Activated CD4-positive, alpha-beta memory T cell treated with anti-CD3 and anti-CD28 coated beads, Interleukin-2, amount 10 ng/mL, durations not matched to agents 7 days and 5 days (primary cell): ENCODE measurements around the gene NCCRP1. TPM values are rescaled to one million over a fixed set of nuclear protein-coding genes. Genes with fewer than 3 reads are reported as not detected.

ENCODE experiments used
- CTCF ChIA-PET: fragments of 350-600 bp; sonication (Branson Sonifier 250); formaldehyde crosslinking; loops from one replicate; lab custom pipeline; 2021; ENCODE audit warnings: antibody characterized with exemption, inconsistent platforms; lab: Charles Lee
- POLR2A ChIA-PET: fragments of 350-600 bp; sonication (Branson Sonifier 250); formaldehyde crosslinking; loops from one replicate; lab custom pipeline; 2021; ENCODE audit warnings: antibody characterized with exemption; lab: Charles Lee
- DNase-seq: peaks from one replicate; pipeline ENCODE4 v3.0.0-alpha.2; 2020
- H3K27ac Mint-ChIP-seq: one replicate; pipeline ENCODE4 v1.8.0; 2021; ENCODE audit warnings: mild to moderate bottlenecking, mixed read lengths
- H3K27me3 Mint-ChIP-seq: one replicate; pipeline ENCODE4 v1.8.0; 2021; ENCODE audit warnings: mixed read lengths
- H3K36me3 Mint-ChIP-seq: one replicate; pipeline ENCODE4 v1.8.0; 2021; ENCODE audit warnings: low read depth, mixed read lengths
- H3K4me1 Mint-ChIP-seq: one replicate; pipeline ENCODE4 v1.8.0; 2021; ENCODE audit warnings: mixed read lengths
- H3K4me3 Mint-ChIP-seq: one replicate; pipeline ENCODE4 v1.8.0; 2021; ENCODE audit warnings: mild to moderate bottlenecking, mixed read lengths
- H3K9me3 Mint-ChIP-seq: one replicate; pipeline ENCODE4 v1.8.0; 2021; ENCODE audit warnings: mixed read lengths
- total RNA-seq, 2 experiments: library from RNA; stranded (reverse); gene quantifications; one replicate each; pipeline ENCODE4 v1.2.3, GENCODE V29; 2021

The NCCRP1 gene
- total RNA-seq, result not detected

DNA sequence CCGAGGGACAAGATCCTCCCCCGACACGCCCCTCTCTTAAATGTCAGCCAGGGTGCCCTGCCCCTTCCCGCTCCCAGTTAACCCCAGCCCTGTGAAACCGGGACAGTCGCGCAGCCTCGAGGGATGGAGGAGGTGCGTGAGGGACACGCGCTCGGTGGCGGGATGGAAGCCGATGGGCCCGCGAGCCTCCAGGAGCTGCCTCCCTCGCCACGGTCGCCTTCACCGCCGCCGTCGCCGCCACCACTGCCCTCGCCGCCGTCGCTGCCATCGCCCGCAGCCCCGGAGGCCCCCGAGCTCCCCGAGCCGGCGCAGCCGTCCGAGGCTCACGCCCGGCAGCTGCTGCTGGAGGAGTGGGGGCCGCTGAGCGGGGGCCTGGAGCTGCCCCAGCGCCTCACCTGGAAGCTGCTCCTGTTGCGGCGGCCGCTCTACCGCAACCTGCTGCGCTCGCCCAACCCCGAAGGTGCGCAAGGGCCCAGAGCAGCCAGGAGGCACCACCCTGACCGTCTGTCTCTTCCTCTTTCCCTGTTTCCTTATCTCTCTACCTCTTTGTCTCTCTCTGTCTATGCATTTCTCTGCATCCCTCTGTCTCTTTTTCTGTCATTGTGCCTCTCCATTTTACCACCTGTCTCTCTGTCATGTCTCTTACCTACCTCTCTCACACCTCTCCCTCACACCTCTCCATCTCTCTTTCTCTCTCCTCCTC is at the start of gene NCCRP1:
Gene NCCRP1, plus strand, starts transcription at position 105 of the 703 bp plus-strand sequence. Its CDS starts 19 bp downstream, at position 124.
- ChIA-PET POLR2A (no interaction called here), CTCF (no interaction called here)
- H3K9me3 Mint-ChIP-seq, result no peaks in the 10 kb centered on the region
- no peak for DNase-seq
- H3K4me1 Mint-ChIP-seq, result peaks cover 8% of the 10 kb centered on the region
- H3K27me3 Mint-ChIP-seq, result peaks cover 62% of the 10 kb centered on the region
- H3K36me3 Mint-ChIP-seq, result no peaks in the 10 kb centered on the region
- no peak within 1 kb of the TSS for H3K4me3 Mint-ChIP-seq
- no peak within 1 kb of the TSS for H3K27ac Mint-ChIP-seq

DNA sequence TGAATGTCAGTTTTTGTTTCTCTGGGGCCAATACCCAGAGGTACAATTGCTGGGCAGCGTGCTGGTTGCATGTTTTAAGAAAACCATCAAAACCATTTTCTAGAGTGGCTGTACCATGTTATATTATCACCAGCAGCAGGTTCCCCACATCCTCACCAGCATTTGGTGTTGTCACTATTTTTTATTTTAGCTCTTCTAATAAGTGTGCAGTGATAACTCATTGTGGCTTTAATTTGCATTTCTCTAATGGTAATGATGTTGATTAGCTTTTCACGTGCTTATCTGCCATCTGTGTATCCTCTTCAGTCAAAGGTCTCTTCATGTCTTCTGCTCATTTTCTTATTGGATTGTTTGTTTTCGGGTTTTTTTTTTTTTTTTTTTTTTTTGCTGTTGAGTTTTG is 49.3 kb upstream of the NCCRP1 start:
- ChIA-PET POLR2A (no interaction called here), CTCF (interaction anchor here (0.6 kb wide), 1 partner anchor 750 kb away, joined by 6 read pairs; no protein-coding TSS in a partner anchor)
- Mint-ChIP-seq H3K9me3 (no peaks in the 10 kb centered on the region), H3K4me1 (peaks cover 3% of the 10 kb centered on the region), H3K4me3 (no peak overlapping the region), H3K27me3 (no peaks in the 10 kb centered on the region), H3K27ac (no peak overlapping the region), H3K36me3 (peaks cover 5% of the 10 kb centered on the region)
- DNase-seq, result no peak

- peaks cover 4% of the 10 kb centered on the region for H3K4me1 Mint-ChIP-seq
- ChIA-PET CTCF (no interaction called here), POLR2A (no interaction called here)
- no peak for DNase-seq
- no peaks in the 10 kb centered on the region for H3K27me3 Mint-ChIP-seq
- H3K36me3 Mint-ChIP-seq, result peaks cover 5% of the 10 kb centered on the region
- no peak overlapping the region for H3K27ac Mint-ChIP-seq
- no peak overlapping the region for H3K4me3 Mint-ChIP-seq
- no peaks in the 10 kb centered on the region for H3K9me3 Mint-ChIP-seq
These were observed 47.7 kb upstream of the NCCRP1 start for GRCh38 chr19:39148939-39149529.

DNA sequence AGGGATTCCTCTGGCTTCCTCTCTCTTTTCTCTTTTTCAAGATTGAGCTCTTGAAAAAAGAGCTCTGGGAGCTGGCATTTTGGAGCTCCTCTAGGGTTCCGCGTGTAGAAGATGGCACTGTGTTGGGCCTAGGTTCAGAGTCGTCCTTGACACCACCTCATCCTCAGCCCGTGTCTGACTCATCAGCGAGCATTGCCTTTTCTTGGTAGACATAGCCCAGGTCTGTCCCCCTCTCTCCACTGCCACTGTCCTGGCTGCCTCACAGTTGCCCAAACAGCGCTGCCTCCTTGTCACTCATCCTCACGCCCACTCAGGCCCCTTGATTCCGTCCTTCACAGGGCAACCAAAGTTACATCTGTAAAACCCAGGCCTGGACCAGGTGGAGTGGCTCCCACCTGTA is 46.5 kb upstream of the NCCRP1 start:
- peaks cover 7% of the 10 kb centered on the region for H3K4me1 Mint-ChIP-seq
- ChIA-PET CTCF (interaction anchor here (0.7 kb wide), 1 partner anchor 36 kb away, joined by 3 read pairs; no protein-coding TSS in a partner anchor), POLR2A (no interaction called here)
- no peak overlapping the region for H3K27ac Mint-ChIP-seq
- DNase-seq, result no peak
- H3K36me3 Mint-ChIP-seq, result peaks cover 5% of the 10 kb centered on the region
- no peaks in the 10 kb centered on the region for H3K27me3 Mint-ChIP-seq
- no peak overlapping the region for H3K4me3 Mint-ChIP-seq
- H3K9me3 Mint-ChIP-seq, result no peaks in the 10 kb centered on the region

DNA sequence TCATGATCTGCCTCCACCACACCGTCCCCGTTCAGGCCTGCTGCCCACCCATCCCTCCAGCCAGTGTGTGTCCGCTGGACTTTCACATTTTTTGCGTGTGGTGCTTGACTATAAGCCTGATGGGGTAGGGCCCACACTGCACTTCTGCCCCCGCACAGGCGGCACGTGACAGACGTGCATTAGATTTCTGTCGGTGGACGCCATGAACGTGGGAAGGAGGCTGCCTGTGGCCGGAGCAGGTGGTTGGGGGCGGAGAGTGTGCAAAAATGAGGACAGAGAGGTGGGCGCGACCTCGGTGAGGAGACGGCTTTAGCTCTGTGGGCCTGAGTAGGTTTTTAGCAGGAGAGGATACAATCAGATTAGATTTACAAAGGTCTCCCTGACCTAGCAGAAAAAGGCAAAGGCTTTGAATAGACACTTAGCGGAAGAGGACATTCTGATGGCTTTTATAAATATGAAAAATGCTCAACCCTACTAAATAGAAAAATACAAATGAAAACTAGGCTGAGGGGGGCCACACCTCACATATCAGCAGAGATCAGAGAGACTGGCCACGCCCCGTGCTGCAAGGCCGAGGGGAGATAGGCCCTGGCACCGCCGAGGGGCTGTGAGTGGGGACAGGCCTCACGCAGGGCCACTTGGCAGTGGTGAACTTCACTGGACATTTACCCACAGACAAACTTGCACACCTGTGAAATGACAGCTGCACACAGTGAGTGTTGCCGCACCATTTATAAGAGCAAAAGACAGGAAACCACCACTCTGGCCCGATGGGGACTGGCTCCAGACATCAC is 45.8 kb upstream of the NCCRP1 start:
- no peak overlapping the region for H3K27ac Mint-ChIP-seq
- CTCF ChIA-PET, result no interaction called here
- POLR2A ChIA-PET, result no interaction called here
- DNase-seq, result no peak
- peaks cover 5% of the 10 kb centered on the region for H3K36me3 Mint-ChIP-seq
- H3K4me1 Mint-ChIP-seq, result peaks cover 9% of the 10 kb centered on the region
- H3K27me3 Mint-ChIP-seq, result no peaks in the 10 kb centered on the region
- H3K9me3 Mint-ChIP-seq, result no peaks in the 10 kb centered on the region
- no peak overlapping the region for H3K4me3 Mint-ChIP-seq

GRCh38 chr19:39152066-39152465 is 44.7 kb upstream of the NCCRP1 start:
- ChIA-PET POLR2A (no interaction called here), CTCF (interaction anchor here (0.8 kb wide), 1 partner anchor 42 kb away, joined by 3 read pairs; no protein-coding TSS in a partner anchor)
- H3K4me1 Mint-ChIP-seq, result peaks cover 12% of the 10 kb centered on the region
- no peak for DNase-seq
- peaks cover 5% of the 10 kb centered on the region for H3K36me3 Mint-ChIP-seq
- H3K4me3 Mint-ChIP-seq, result no peak overlapping the region
- no peaks in the 10 kb centered on the region for H3K27me3 Mint-ChIP-seq
- no peaks in the 10 kb centered on the region for H3K9me3 Mint-ChIP-seq
- no peak overlapping the region for H3K27ac Mint-ChIP-seq

- ChIA-PET CTCF (no interaction called here), POLR2A (no interaction called here)
- Mint-ChIP-seq H3K9me3 (no peaks in the 10 kb centered on the region), H3K27me3 (no peaks in the 10 kb centered on the region), H3K27ac (no peak overlapping the region), H3K36me3 (no peaks in the 10 kb centered on the region), H3K4me3 (no peak overlapping the region), H3K4me1 (peaks cover 15% of the 10 kb centered on the region)
- DNase-seq, result no peak
These were observed 42.6 kb upstream of the NCCRP1 start for GRCh38 chr19:39154100-39154628.

GRCh38 chr19:39154629-39155100 is 42.1 kb upstream of the NCCRP1 start:
- Mint-ChIP-seq H3K27ac (no peak overlapping the region), H3K36me3 (no peaks in the 10 kb centered on the region), H3K4me1 (peaks cover 15% of the 10 kb centered on the region), H3K27me3 (no peaks in the 10 kb centered on the region), H3K4me3 (no peak overlapping the region), H3K9me3 (no peaks in the 10 kb centered on the region)
- ChIA-PET CTCF (no interaction called here), POLR2A (no interaction called here)
- no peak for DNase-seq

DNA sequence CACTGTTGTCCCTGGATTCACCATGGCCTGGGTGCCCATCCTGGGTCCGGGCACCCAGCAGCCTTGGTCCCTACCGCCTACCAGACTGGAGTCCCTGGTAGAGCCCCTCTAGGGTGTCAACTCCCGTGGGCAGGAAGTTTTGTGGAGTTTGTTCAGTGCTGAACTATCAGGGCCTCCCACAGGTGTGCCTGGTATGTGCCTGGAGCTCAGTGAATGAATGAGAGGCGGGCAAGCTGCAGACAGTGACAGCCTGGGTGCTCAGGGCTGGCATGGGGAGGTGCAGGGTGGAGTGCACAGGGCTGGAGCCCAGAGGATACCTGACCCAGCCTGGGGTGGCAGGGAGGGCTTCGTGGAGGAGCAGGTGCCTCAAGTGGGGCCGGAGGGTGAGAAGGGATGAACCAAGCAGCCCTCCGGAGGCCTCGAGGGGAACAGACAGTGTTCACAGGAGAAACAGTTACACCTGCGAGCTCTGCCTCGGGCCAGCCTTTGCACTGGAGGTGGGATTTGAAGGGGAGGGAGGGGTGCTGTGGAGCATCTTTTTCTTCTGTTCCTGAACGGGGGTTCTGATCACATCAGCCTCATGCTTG is 41.6 kb upstream of the NCCRP1 start:
- Mint-ChIP-seq H3K4me1 (peaks cover 15% of the 10 kb centered on the region), H3K36me3 (no peaks in the 10 kb centered on the region), H3K4me3 (no peak overlapping the region), H3K9me3 (no peaks in the 10 kb centered on the region), H3K27me3 (no peaks in the 10 kb centered on the region), H3K27ac (no peak overlapping the region)
- CTCF ChIA-PET, result no interaction called here
- POLR2A ChIA-PET, result no interaction called here
- DNase-seq, result no peak

DNA sequence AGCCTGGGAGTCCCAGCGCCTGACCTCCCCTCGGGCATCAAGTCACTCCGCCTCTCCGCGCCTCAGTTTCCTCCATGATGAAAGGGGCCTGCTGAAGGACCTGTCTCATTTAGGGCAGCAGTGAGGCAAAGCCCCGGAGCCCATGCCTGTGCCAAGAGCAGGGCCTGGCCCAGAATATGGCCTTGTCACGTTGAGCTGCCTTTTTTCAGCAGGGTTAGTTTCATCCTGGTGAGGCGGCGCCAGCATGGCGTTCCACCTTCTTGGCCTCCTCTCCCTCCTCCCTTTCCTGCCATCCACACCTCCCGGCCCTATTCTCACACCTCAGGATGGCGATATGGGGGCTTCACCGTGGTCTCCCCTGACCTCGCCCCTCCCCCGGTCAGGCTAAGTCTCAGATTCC is 41.0 kb upstream of the NCCRP1 start:
- peaks cover 15% of the 10 kb centered on the region for H3K4me1 Mint-ChIP-seq
- POLR2A ChIA-PET, result no interaction called here
- no peaks in the 10 kb centered on the region for H3K27me3 Mint-ChIP-seq
- H3K36me3 Mint-ChIP-seq, result no peaks in the 10 kb centered on the region
- H3K9me3 Mint-ChIP-seq, result no peaks in the 10 kb centered on the region
- H3K27ac Mint-ChIP-seq, result no peak overlapping the region
- H3K4me3 Mint-ChIP-seq, result no peak overlapping the region
- CTCF ChIA-PET, result no interaction called here
- DNase-seq, result no peak

- Mint-ChIP-seq H3K36me3 (no peaks in the 10 kb centered on the region), H3K4me3 (no peak overlapping the region), H3K27me3 (no peaks in the 10 kb centered on the region), H3K4me1 (peaks cover 14% of the 10 kb centered on the region), H3K27ac (no peak overlapping the region), H3K9me3 (no peaks in the 10 kb centered on the region)
- ChIA-PET POLR2A (no interaction called here), CTCF (no interaction called here)
- DNase-seq, result no peak
These were observed 40.2 kb upstream of the NCCRP1 start for GRCh38 chr19:39156326-39157230.
